ENCODE results near the gene ANKFY1. TPM values are rescaled to one million over a fixed set of nuclear protein-coding genes. Genes with fewer than 3 reads are reported as not detected.
A peak's percentile ranks its signal among the peaks of the same experiment; 100 is the strongest.

ANKFY1 gene
- total and polyA plus RNA-seq, 11 donors, result 9.4 to 44.9 (median 23.9) TPM

DNA sequence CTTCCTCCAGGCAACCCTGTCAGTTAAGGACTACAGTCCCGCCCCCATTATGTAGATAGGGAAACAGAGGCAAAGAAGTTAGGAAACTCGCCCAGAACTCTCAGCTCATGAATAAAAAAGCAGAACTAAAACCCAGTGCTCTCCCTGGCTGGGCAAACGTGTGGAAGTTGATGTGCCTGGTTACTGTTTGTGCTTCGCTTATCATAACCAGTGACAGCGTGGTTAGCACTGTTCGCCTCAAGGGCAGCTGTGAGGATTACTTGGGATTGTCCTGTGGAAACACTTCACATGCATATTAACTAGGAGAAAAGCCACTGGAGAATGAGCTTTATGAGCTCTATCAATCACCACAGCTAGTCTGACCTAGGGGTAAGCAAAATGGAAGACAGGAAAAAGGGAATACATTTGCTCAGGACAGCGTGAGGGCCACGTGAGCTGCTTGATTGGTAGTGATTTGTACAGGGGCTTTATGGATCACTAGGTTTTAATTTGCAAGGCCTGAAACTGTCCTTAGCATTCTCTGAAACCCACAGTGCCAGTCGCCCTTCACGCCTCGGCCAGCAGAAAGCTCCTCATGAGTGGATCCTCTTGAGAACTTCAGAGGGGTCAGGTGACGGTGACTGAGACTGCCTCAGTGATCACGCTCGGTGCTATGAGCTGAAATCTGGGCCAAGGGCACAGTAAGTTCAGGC, 100.9 kb downstream of the ANKFY1 start:
- no peaks in the 10 kb centered on the region for H3K9me3 ChIP-seq
- TF ChIP-seq, protein P1, sequence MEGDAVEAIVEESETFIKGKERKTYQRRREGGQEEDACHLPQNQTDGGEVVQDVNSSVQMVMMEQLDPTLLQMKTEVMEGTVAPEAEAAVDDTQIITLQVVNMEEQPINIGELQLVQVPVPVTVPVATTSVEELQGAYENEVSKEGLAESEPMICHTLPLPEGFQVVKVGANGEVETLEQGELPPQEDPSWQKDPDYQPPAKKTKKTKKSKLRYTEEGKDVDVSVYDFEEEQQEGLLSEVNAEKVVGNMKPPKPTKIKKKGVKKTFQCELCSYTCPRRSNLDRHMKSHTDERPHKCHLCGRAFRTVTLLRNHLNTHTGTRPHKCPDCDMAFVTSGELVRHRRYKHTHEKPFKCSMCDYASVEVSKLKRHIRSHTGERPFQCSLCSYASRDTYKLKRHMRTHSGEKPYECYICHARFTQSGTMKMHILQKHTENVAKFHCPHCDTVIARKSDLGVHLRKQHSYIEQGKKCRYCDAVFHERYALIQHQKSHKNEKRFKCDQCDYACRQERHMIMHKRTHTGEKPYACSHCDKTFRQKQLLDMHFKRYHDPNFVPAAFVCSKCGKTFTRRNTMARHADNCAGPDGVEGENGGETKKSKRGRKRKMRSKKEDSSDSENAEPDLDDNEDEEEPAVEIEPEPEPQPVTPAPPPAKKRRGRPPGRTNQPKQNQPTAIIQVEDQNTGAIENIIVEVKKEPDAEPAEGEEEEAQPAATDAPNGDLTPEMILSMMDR (IDR thresholded peaks at IDR 0.05), result no peak
- TF ChIP-seq POLR2A (IDR thresholded peaks at IDR 0.05), result no peak
- DNase-seq (no peak), ATAC-seq (peak in 3 of 4 donors; percentile 53 to 70 (median 58))
- intact Hi-C loops (cut with DNase I), result no loop called here
- H3K4me1 ChIP-seq, result peaks cover 0 to 45% (median 24%) of the 10 kb centered on the region in 12 donors
- no peak overlapping the region for H3K4me3 ChIP-seq
- peaks cover 0 to 49% (median 40%) of the 10 kb centered on the region in 9 donors for H3K36me3 ChIP-seq
- WGBS, 4 donors, result 54 to 64% (median 57%) methylated on average over 14 of the region's 14 CpGs
- no peaks in the 10 kb centered on the region for H3K27me3 ChIP-seq
- peak overlapping the region in 8 of 12 donors; percentile 31 to 82 (median 58) for H3K27ac ChIP-seq

DNA sequence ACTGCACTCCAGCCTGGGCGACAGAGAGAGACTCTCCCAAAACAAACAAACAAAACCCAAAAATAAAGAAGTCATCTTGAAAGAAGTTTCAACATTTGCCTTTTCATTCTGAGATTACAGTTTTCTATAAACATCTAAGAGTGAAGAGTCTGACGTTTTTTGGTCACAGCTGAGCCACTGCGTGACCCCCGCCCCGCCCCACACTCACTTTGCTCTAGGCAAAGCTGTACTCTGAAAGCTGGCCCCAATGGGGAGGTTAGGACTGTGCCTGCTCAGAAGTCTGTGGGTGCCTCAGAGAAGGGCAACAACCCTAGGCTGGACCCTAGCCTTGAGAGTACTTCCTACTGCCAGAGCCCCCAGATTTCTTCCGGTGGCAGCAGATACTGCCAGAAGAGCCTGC, 101.5 kb downstream of the ANKFY1 start:
- H3K27me3 ChIP-seq, result no peaks in the 10 kb centered on the region
- H3K4me3 ChIP-seq, result no peak overlapping the region
- TF ChIP-seq, protein P1 (IDR thresholded peaks at IDR 0.05), result no peak
- no peak for TF ChIP-seq POLR2A (IDR thresholded peaks at IDR 0.05)
- H3K4me1 ChIP-seq, result peaks cover 0 to 45% (median 24%) of the 10 kb centered on the region in 12 donors
- intact Hi-C loops (cut with DNase I), result no loop called here
- H3K36me3 ChIP-seq, result peaks cover 0 to 48% (median 38%) of the 10 kb centered on the region in 9 donors
- no peaks in the 10 kb centered on the region for H3K9me3 ChIP-seq
- peak overlapping the region in 7 of 12 donors; percentile 31 to 82 (median 58) for H3K27ac ChIP-seq
- ATAC-seq, result peak in 2 of 4 donors; percentile 2
- no peak for DNase-seq
- 70 to 83% (median 76%) methylated on average over 6 of the region's 6 CpGs for WGBS, 4 donors

DNA sequence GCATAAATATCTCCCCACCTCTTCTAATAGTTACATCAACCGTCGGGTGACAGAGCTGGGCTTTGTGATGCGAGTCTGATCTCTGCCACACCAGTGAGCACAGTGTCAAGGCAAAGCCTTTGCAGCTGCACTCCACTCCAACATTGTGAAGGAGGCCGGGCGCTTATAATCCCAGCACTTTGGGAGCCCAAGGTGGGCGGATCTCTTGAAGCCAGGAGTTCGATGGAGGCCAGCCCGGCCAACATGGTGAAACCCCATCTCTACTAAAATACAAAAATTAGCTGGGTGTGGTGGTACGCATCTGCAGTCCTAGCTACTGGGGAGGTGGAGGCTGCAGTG, 101.8 kb downstream of the ANKFY1 start:
- intact Hi-C loops (cut with DNase I), result no loop called here
- Histone ChIP-seq H3K9me3 (no peaks in the 10 kb centered on the region), H3K4me1 (peaks cover 0 to 45% (median 24%) of the 10 kb centered on the region in 12 donors), H3K27me3 (no peaks in the 10 kb centered on the region), H3K27ac (peak overlapping the region in 1 of 12 donors; percentile 82), H3K4me3 (no peak overlapping the region), H3K36me3 (peaks cover 0 to 48% (median 38%) of the 10 kb centered on the region in 9 donors)
- ATAC-seq, result no peak
- TF ChIP-seq, protein P1 (IDR thresholded peaks at IDR 0.05), result no peak
- no peak for TF ChIP-seq POLR2A (IDR thresholded peaks at IDR 0.05)
- no peak for DNase-seq
- WGBS, 4 donors, result 85 to 93% (median 91%) methylated on average over 9 of the region's 9 CpGs

DNA sequence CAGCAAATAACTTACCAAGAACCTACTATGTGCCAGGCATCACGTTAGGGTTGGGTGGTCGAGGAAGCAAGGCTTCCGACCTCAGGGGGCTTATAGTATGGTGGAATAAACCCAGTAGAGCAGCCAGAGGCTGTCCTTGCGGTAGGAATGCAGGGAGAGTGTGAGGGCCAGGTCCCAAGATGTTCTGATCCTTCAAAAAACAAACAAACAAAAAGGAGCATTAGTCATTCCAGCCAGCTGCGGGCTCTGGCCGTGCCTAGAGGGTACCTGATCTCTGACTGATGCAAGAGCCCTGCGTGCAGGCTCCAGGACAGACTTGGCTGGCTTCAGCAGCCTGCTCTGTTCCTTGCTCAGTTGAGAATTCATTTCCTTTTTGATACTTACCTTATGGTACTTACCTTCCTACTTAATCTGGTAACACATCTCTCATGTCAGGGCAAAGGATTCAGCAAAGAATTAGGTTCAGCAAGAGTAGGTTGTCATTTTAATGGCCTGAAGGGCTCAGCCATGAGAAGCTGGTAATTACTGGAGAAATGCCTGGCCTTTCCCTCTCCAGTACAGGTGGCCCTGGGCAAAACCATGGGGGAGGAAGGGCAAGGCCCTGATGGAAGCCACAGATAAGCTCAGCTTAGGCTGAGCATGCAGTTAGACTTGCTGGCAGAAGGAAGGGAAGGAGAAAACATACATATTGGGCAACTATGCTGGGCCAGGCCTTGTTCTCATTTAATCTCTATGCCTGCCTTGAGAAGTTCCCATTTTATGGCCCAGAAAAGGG, 102.4 kb downstream of the ANKFY1 start:
- Histone ChIP-seq H3K4me3 (no peak overlapping the region), H3K27me3 (no peaks in the 10 kb centered on the region), H3K27ac (peak overlapping the region in 1 of 12 donors; percentile 82), H3K36me3 (peaks cover 0 to 46% (median 32%) of the 10 kb centered on the region in 9 donors), H3K4me1 (peaks cover 0 to 45% (median 24%) of the 10 kb centered on the region in 12 donors), H3K9me3 (no peaks in the 10 kb centered on the region)
- intact Hi-C loops (cut with DNase I), result no loop called here
- TF ChIP-seq, protein P1 (IDR thresholded peaks at IDR 0.05), result no peak
- TF ChIP-seq POLR2A (IDR thresholded peaks at IDR 0.05), result no peak
- 74 to 81% (median 76%) methylated on average over 7 of the region's 7 CpGs for WGBS, 4 donors
- ATAC-seq (no peak), DNase-seq (no peak)
